K562 (cell line): Measurements from ENCODE around the gene CSF1. TPM values are rescaled to one million over a fixed set of nuclear protein-coding genes. Genes with fewer than 3 reads are reported as not detected.
A peak's percentile ranks its signal among the peaks of the same experiment; 100 is the strongest.

Experiments
- DIDO1 ChIP-seq: fragments of 450-650 bp; IDR thresholded peaks from 2 replicates; pipeline ENCODE4 v1.6.1; 2016; ENCODE audit warnings: low read depth, missing biosample characterization, missing genetic modification characterization
- MEF2D ChIP-seq: conservative IDR thresholded peaks from 2 replicates; pipeline ENCODE4 v1.6.1; 2016; ENCODE audit warnings: low read depth, missing genetic modification characterization, missing compliant biosample characterization
- NCOA1 ChIP-seq: fragments of 450-650 bp; IDR thresholded peaks from 2 replicates; pipeline ENCODE4 v1.6.1; 2016; ENCODE audit warnings: low read depth
- POLR2G ChIP-seq: fragments of 200-400 bp; formaldehyde crosslinking; IDR thresholded peaks from 2 replicates; pipeline ENCODE4 v1.6.1; 2017; ENCODE audit warnings: low read depth, mild to moderate bottlenecking, antibody characterized with exemption, low read length, moderate library complexity
- RB1 ChIP-seq: fragments of 450-650 bp; IDR thresholded peaks from 2 replicates; pipeline ENCODE4 v1.6.1; 2017; ENCODE audit warnings: low read depth, mild to moderate bottlenecking
- SMARCA5 ChIP-seq: fragments of 450-650 bp; IDR thresholded peaks from 2 replicates; pipeline ENCODE4 v1.6.1; 2016
- THRB ChIP-seq: fragments of 450-650 bp; formaldehyde crosslinking; conservative IDR thresholded peaks from 2 replicates; pipeline ENCODE4 v1.4.0; 2022; ENCODE audit warnings: mild to moderate bottlenecking, missing genetic modification characterization
- ZBTB40 ChIP-seq, 2 experiments: fragments of 450-650 bp in 1 of 2; sonication (generic) in 1 of 2; formaldehyde crosslinking in 1 of 2; IDR thresholded peaks; 2 replicates each; pipeline versions ENCODE4 v1.7.1 to v1.9.0; 2016 to 2022; ENCODE audit warnings: inconsistent platforms in 1 of 2, mild to moderate bottlenecking in 1 of 2, missing genetic modification reagents in 1 of 2
- ZNF263 ChIP-seq: sonication (generic); formaldehyde crosslinking; IDR thresholded peaks from 2 replicates; pipeline ENCODE4 v1.8.0; 2022; ENCODE audit warnings: mild to moderate bottlenecking, missing genetic modification reagents, borderline replicate concordance
- ZNF316 ChIP-seq: fragments of 450-650 bp; IDR thresholded peaks from 2 replicates; pipeline ENCODE4 v1.6.1; 2016
- ZNF324 ChIP-seq: fragments of 250-450 bp; sonication (Bioruptor Pico); IDR thresholded peaks from 2 replicates; pipeline ENCODE4 v1.4.0; 2020; ENCODE audit warnings: mild to moderate bottlenecking
- ZNF561 ChIP-seq: fragments of 450-650 bp; formaldehyde crosslinking; conservative IDR thresholded peaks from 2 replicates; pipeline ENCODE4 v1.4.0; 2020; ENCODE audit warnings: mild to moderate bottlenecking, moderate library complexity
- polyA plus RNA-seq, 8 experiments: library from polyadenylated mRNA; depleted of rRNA in 4 of 8; stranded (reverse) in 5 of 8; unstranded in 3 of 8; fragments of >200 nt; fragmentation: Nextera tagmentation in 2 of 8; fragmentation: Illumina TruSeq in 1 of 8; extraction: Ambion mirVana in 2 of 8; extraction: Trizol in 1 of 8; gene quantifications; 2 replicates each; pipeline versions ENCODE4 v1.2.1 to v1.2.3, GENCODE V29; 2011 to 2014; ENCODE audit warnings: inconsistent platforms in 1 of 8, missing spikeins in 1 of 8
- total RNA-seq, 7 experiments: library from RNA; depleted of rRNA in 6 of 7; stranded (reverse); fragments of >200 nt in 6 of 7; fragmentation: Illumina TruSeq in 2 of 7; extraction: Trizol in 2 of 7; gene quantifications; 2 replicates each; pipeline versions ENCODE4 v1.2.1 to v1.2.3, GENCODE V29; 2011 to 2021; ENCODE audit warnings: low replicate concordance in 1 of 7
- TF ChIP-seq, protein P1 (sequence below), 2 experiments: fragments of 150-350 bp in 1 of 2; IDR thresholded peaks; 2 replicates each; pipeline ENCODE4 v1.6.1; 2012 to 2016; ENCODE audit warnings: low read depth in 2 of 2, low read length in 2 of 2, mild to moderate bottlenecking in 1 of 2, moderate library complexity in 1 of 2

The CSF1 gene
- total and polyA plus RNA-seq, 9 of the 15 experiments (the other 6 are each of a cell fraction or from before 2014, with no cell fraction given) = 0.18 to 11.8 (median 2.8) TPM

DNA sequence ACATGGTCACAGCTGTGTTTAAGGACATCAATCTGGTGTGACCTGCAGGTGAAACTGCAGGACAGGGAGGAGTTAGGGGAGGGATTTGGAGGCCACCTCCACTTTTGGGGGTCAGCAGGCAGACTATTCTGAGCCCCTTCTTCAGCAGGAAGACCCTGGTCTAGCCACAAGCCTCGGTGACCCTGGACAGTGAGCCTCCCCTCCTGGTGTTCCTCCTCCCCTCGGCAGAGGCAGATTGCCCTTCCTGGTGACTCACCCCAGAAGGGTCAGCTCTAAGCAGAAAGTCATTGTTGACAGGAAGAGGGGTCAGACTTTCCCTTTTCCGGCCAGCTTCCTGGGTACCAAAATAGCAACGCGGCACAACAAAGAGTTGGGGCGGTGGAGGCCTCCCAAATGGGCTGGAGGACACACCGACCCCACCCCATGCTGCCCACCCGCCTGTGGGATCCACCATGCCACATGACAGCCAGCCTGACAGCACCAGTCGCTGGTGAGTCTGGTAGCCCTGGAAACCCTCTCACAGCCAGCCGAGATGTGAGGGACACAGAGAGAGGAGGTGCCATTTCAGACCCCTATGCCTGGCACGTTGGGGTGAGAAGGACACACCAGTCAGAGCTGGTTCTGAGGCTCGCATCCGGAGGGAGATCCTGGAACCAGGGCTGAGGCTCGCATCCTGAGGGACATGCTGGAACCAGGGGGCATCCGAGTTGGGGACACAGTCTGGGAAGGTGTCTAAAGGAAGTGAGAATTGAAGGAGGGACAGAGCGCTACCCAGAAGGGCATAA lies 14.7 kb upstream of the CSF1 start (continued):
- peak; percentile 64; the same call in 1 of the 2 replicates for TF ChIP-seq ZBTB40 (IDR thresholded peaks at IDR 0.05)
- TF ChIP-seq ZBTB40 (CRISPR knock-in tag; IDR thresholded peaks at IDR 0.05) = no peak
- TF ChIP-seq ZNF263 (CRISPR knock-in tag) = peak; percentile 32
- TF ChIP-seq MEF2D (tag) = peak; percentile 96
- TF ChIP-seq POLR2G = peak; percentile 67
- no peak for TF ChIP-seq ZNF561 (CRISPR knock-in tag)
- TF ChIP-seq SMARCA5 = peak; percentile 76; the same call in 1 of the 2 replicates
- TF ChIP-seq RB1 = no peak
- 0 out of 2 replicates have a peak, but pooled peaks have one; percentile 50 for TF ChIP-seq DIDO1 (tag)
- TF ChIP-seq, protein P1, sequence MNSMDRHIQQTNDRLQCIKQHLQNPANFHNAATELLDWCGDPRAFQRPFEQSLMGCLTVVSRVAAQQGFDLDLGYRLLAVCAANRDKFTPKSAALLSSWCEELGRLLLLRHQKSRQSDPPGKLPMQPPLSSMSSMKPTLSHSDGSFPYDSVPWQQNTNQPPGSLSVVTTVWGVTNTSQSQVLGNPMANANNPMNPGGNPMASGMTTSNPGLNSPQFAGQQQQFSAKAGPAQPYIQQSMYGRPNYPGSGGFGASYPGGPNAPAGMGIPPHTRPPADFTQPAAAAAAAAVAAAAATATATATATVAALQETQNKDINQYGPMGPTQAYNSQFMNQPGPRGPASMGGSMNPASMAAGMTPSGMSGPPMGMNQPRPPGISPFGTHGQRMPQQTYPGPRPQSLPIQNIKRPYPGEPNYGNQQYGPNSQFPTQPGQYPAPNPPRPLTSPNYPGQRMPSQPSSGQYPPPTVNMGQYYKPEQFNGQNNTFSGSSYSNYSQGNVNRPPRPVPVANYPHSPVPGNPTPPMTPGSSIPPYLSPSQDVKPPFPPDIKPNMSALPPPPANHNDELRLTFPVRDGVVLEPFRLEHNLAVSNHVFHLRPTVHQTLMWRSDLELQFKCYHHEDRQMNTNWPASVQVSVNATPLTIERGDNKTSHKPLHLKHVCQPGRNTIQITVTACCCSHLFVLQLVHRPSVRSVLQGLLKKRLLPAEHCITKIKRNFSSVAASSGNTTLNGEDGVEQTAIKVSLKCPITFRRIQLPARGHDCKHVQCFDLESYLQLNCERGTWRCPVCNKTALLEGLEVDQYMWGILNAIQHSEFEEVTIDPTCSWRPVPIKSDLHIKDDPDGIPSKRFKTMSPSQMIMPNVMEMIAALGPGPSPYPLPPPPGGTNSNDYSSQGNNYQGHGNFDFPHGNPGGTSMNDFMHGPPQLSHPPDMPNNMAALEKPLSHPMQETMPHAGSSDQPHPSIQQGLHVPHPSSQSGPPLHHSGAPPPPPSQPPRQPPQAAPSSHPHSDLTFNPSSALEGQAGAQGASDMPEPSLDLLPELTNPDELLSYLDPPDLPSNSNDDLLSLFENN (IDR thresholded peaks at IDR 0.05; ENCODE audit: low read depth in 2 of 2, low read length in 2 of 2) = 0 out of 4 replicates have a peak, but pooled peaks of 1 of the 2 experiments have one; percentile 67
- peak; percentile 63; the same call in 1 of the 2 replicates for TF ChIP-seq NCOA1
- no peak for TF ChIP-seq THRB (CRISPR knock-in tag)
- TF ChIP-seq ZNF316 = peak; percentile 80
- TF ChIP-seq ZNF324 = no peak
